ENCODE data around the gene MEGF10.
A peak's percentile ranks its signal among the peaks of the same experiment; 100 is the strongest.

MEGF10 gene

GRCh38 chr5:127418367-127418766 is 127.8 kb downstream of the MEGF10 start:
- peak; percentile 59 for DNase-seq

DNA sequence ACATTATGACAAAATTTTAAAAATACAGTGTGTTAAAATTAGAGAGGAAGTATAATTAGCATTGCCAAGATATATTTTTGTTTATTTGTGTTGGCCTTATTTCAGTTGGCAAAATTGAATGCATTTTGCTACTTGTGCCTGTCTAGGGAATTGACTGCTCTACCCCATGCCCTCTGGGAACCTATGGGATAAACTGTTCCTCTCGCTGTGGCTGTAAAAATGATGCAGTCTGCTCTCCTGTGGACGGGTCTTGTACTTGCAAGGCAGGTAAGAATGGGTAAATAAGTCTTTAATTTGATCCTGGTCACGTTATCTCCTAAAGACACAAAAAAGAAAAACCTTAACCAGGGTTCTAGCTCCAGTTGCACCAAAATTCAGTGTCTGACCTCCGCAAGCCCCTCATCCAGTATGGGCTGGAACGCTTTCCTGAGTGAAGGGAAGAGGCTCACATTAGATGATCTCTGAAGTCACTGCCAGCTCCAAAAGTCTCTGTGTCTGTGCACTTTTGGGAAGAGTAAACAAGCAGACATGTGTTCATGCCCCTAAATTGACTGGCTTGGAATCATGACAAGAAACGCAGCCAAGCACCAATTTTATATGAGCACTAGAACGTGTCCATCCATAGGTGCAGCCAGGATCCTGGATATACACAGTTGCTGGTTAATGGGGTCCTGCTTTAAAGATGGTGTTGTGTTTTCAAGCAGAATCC is 128.5 kb downstream of the MEGF10 start:
- DNase-seq = peak; percentile 4

DNA sequence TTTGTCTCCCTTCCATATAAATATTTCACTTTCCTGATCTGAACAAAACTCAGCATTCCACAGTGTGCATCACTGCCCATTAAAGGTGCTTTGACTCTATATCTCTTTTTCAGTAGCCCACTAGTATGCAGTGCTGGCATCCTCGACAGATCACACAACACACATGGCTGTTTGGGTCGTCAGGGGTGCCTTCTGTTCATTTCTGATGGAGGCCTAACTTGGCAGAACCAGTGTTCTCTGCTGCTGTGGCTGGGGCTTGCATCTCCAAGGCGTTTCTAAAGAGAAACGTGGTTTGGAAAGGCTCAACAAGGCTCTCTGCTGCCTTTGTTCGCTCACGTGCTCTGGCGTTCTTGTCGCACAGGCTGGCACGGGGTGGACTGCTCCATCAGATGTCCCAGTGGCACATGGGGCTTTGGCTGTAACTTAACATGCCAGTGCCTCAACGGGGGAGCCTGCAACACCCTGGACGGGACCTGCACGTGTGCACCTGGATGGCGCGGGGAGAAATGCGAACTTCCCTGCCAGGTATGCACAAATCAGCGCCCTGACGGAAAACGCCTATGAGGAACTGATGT is 129.2 kb downstream of the MEGF10 start:
- no peak for DNase-seq

DNA sequence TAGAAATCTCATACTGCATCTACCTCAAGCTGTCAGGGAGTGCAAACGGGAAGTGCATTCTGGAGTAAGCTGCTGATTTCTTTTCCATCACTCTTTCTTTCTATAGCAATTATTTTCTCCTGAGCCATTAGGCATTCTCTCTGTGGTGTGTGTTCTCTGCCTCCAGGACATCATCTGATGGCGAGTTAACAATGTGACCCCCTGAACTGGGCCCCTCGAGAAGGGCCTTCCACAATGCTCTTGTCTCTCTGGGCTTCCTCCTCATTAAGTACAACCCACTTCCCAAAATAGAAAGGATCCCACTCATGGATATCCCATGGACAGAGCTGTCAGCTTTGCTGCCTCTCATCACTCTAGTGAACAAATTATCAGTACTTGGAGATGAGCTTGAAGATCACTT is 130.2 kb downstream of the MEGF10 start:
- DNase-seq = no peak

- no peak for DNase-seq
Measured at GRCh38 chr5:127421471-127421870, 130.9 kb downstream of the MEGF10 start.

GRCh38 chr5:127423173-127423798 is 132.7 kb downstream of the MEGF10 start:
- no peak for DNase-seq

DNA sequence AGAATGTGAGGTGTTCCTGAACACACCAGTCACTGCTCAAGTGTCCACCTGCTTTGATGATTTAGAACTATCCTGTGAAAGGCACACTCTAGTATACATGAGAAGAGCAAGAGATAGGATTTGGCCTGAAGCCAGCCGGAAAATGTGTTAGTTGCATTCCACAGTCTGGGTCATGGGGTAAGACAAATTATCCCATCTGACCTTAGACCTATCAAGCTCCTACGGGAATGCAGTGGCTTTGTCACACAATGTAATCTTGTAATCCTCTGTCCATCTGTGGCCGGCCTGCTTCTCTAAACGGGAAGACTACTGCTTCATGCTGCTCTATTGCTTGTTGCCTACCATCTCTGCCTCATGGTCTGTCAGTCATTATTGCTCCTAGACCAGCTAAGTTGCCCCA is 134.4 kb downstream of the MEGF10 start:
- DNase-seq = peak; percentile 92

- no peak for DNase-seq
Measured at GRCh38 chr5:127425868-127426267, 135.3 kb downstream of the MEGF10 start.

GRCh38 chr5:127426661-127427060 is 136.1 kb downstream of the MEGF10 start:
- DNase-seq = no peak

DNA sequence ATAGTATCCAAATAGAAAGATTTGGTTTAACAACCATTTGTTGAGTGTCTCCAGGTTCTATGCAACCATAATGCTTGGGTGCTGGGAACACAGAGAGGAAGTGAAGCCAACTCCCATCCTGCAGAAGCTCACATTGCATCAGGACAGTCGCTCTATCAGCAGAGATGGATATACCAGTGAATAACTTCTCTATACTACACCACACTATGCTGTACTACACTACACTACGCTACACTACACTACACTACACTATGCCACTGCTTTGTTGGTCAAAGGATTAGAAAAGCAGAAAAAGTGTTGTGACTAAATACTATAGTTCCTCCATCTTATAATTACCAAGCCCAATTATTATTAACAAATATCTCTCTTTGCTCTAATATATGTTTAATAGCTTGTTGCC is 137.7 kb downstream of the MEGF10 start:
- DNase-seq = no peak

- DNase-seq = no peak
Measured at GRCh38 chr5:127428748-127429147, 138.2 kb downstream of the MEGF10 start.

DNA sequence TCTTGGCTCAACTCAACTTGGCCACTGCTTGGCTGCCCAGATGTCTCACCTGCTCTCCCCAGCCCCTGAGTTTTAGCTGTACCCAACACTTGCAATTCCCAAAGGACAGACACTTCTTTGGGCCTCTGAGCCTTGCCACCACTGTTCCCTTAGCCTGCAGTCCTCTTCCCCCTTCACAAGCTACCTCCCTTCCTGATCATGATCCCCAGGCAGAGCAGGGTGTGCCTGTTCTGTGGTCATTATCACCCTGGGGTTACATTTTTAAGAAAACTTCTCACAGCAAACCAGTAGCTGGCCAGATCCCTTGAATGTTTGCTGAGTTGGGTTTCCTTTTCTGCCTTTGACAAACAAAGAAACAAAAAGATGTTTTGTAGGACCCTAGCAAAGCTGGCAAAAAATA is 139.3 kb downstream of the MEGF10 start:
- no peak for DNase-seq

- DNase-seq = no peak
Measured at GRCh38 chr5:127430627-127431026, 140.0 kb downstream of the MEGF10 start.

GRCh38 chr5:127431977-127432585 is 141.5 kb downstream of the MEGF10 start:
- DNase-seq = no peak

- DNase-seq = no peak
Measured at GRCh38 chr5:127433526-127433925, 142.9 kb downstream of the MEGF10 start.

DNA sequence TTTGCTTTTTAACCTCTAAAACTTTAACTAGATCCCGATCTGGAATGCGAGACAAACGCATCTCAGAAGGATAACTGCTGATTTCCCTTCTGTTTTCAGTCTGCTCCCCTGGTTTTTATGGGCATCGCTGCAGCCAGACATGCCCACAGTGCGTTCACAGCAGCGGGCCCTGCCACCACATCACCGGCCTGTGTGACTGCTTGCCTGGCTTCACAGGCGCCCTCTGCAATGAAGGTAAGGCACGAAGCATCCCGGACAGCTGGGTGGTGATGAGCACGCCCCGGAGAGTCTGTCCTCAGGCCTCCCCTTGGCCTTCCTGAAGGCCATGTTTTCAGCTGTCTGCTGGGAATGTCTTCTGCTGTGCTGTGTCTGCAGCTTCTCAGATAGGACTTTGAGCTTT is 144.0 kb downstream of the MEGF10 start:
- no peak for DNase-seq

DNA sequence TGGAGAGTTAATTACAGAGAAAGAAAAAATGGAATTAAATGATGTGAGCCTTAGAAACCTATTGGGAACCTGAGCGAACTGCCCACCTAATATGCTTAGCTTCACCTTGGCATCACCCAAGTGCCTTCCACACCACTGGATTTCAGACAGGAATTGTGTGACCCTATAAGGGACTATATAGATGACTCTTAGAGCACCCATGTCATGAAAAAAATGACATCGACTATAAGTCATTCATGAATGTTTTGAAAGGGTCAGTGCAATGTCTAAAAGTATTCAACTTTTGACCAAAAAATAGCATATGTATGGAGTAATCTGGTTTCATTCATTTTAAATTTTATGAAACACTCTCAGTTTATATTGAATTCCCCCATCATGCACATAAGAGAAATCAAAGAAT is 145.2 kb downstream of the MEGF10 start:
- no peak for DNase-seq

- no peak for DNase-seq
Measured at GRCh38 chr5:127439644-127440043, 149.0 kb downstream of the MEGF10 start.

DNA sequence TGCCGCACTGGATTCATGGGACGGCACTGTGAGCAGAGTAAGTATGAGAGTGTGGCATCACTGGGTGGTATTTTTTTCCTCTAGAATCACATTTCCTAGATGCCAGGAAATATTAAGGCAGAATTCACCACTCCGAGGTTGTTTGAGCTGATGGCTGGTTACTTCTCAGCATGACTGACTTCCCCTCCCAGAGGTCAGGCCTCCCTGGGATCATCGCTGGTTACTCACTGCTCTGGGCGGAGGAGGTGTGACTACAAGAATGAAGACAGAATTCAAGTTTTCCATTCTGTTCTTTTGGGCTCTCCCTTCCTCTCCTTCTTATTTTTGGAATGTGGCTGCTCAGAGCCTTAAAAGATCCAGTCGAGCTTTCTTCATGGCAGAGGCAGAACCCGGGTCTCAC is 150.2 kb downstream of the MEGF10 start:
- DNase-seq = no peak

DNA sequence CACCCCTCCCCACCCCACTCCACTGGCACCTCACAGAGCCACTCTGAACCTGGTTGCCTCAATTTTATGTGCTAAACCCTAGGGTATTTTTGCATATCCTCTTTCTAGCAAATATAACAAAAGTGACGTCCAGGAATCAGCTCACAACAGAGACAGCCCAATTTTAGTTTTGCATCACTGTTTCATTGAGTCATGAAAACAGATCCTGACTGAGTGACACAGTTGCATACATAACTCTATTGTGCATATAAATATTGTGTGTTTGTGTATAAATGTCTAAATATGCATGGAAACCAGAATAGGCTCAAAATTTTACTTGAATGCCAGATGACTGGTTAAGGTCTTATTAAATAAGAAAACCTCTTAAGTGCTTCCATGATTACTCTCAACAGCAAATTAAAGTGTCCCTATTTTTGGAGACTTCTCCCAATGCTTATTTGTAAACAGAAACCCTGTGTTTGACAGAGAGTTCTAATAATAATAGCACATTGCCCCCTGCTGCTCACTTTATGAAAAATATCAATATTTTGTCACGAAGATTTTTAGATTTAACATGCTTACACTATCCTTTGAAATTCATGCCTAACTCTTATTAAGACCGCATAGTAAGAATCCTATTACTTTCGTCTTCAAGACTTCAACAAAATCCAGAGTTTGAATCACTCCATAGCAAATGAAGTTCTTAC is 151.3 kb downstream of the MEGF10 start:
- DNase-seq = peak; percentile 41

DNA sequence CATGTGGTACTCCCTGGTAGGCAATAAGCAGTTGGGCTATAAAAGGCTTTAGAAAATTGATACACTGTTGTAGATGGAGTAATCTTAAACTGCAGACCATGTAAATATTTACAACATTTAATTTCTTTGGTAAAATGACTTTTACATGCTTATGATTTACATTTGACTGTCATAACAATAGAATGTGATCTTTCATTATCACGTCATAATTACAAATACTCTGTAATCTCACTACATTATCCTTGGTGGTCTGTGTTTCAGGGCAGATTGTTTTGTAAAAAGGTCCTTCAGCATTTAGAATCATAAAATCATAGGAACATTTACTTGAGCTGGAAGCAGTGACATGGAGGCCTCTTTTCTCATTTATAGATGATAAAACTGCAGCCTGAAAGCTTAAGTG is 153.6 kb downstream of the MEGF10 start:
- no peak for DNase-seq

DNA sequence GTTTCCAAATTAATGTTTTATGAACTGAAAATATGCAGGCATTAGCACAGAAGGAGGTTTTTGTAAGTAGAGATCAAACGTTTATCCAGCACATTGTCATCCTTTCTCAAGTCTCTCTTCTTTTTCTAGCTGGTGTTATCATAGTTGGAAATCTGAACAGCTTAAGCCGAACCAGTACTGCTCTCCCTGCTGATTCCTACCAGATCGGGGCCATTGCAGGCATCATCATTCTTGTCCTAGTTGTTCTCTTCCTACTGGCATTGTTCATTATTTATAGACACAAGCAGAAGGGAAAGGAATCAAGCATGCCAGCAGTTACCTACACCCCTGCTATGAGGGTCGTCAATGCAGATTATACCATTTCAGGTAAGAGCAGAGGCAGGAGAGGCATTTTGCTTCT is 154.7 kb downstream of the MEGF10 start:
- DNase-seq = no peak

- DNase-seq = peak; percentile 46
Measured at GRCh38 chr5:127446626-127447025, 156.0 kb downstream of the MEGF10 start.

GRCh38 chr5:127447827-127448226 is 157.2 kb downstream of the MEGF10 start:
- DNase-seq = no peak

All from NCI-H82 (cell line).